Measurements from ENCODE around the gene MPL.

MPL gene

GRCh38 chr1:43306688-43307457 lies 30.7 kb upstream of the MPL start:
- DNase-seq, result no peak

DNA sequence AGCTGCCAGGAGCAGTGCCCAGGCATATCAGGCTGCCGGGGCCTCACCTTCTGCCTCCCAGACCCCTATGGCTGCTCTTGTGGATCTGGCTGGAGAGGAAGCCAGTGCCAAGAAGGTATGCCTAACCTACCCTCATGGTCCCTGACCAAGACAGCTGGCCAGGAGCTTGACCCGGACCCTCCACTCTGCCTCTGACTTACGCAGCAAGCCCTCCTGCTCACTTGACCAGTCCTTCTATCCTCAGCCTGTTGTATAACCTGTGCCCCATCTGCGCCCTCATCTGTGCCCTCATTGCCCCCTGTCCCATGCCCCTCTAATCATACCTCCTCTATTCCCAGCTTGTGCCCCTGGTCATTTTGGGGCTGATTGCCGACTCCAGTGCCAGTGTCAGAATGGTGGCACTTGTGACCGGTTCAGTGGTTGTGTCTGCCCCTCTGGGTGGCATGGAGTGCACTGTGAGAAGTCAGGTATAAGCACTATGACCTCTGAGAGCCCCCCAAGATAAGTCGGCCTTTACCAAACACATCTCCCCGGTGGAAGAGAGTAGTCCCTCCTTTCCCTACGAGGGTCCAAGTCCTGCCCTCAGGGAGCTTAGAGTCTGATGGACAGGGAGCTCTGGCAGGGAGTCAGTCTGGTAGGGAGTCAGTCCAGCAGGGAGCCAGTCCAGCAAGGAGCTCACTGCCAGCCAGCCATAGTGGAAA lies 30.0 kb upstream of the MPL start:
- no peak for DNase-seq

- no peak for DNase-seq
Observed at GRCh38 chr1:43308635-43309404, 28.8 kb upstream of the MPL start.

- no peak for DNase-seq
Observed at GRCh38 chr1:43309405-43310025, 28.1 kb upstream of the MPL start.

DNA sequence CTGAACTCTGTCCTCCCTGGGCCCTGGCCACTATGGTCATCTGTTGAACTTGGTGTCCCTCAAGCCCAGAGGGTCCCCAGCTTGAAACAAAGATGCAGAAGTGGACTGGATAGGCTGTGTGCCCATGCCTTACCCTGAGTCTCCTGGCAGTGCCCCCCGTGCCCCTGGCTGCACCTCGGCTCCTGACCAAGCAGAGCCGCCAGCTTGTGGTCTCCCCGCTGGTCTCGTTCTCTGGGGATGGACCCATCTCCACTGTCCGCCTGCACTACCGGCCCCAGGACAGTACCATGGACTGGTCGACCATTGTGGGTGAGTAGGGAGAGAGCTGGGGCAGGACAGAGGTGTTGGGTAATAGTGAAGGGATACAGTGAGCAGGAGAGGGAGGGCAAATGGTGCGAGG lies 26.1 kb upstream of the MPL start:
- no peak for DNase-seq

DNA sequence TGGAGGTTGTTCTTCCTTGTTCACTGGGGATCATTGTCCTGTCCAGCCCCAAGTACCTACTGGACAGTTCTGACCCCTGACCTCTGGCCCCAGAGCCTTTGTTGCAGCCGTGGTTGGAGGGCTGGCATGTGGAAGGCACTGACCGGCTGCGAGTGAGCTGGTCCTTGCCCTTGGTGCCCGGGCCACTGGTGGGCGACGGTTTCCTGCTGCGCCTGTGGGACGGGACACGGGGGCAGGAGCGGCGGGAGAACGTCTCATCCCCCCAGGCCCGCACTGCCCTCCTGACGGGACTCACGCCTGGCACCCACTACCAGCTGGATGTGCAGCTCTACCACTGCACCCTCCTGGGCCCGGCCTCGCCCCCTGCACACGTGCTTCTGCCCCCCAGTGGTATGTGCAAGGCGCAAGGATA lies 25.4 kb upstream of the MPL start:
- no peak for DNase-seq

- no peak for DNase-seq
Observed at GRCh38 chr1:43312663-43313515, 24.7 kb upstream of the MPL start.

DNA sequence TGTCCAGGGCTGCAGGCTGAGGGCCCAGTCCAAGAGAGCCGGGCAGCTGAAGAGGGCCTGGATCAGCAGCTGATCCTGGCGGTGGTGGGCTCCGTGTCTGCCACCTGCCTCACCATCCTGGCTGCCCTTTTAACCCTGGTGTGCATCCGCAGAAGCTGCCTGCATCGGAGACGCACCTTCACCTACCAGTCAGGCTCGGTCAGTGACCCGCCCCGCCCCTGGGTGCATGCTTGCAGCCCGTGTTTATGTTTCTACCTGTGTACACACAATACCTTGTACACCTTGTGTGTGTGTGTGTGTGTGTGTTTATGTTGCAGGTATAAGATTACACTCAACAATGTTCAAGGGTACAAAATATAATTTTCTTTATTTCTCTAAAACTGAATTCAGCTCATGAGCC lies 23.8 kb upstream of the MPL start:
- DNase-seq, result no peak

DNA sequence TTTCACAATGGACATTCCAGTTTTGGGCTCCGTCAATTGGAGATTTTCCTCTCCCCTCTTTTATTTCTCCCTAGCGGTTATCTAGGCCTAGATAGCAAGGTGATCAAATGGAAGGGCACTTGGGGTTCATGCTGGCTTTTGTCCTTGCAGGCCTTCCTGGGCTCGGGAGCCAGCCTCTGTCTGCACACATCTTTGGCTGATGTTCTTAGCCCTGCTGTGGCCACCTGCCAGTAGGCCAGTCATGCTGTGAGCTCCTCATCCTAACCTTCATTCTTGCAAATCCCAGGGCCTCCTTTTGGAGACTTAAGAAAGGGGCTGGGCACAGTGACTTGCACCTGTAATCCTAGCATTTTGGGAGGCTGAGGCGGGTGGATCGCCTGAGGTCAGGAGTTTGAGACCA lies 23.4 kb upstream of the MPL start:
- DNase-seq, result no peak

GRCh38 chr1:43315481-43315880 lies 22.1 kb upstream of the MPL start:
- no peak for DNase-seq

- no peak for DNase-seq
Observed at GRCh38 chr1:43315963-43316737, 21.5 kb upstream of the MPL start.

DNA sequence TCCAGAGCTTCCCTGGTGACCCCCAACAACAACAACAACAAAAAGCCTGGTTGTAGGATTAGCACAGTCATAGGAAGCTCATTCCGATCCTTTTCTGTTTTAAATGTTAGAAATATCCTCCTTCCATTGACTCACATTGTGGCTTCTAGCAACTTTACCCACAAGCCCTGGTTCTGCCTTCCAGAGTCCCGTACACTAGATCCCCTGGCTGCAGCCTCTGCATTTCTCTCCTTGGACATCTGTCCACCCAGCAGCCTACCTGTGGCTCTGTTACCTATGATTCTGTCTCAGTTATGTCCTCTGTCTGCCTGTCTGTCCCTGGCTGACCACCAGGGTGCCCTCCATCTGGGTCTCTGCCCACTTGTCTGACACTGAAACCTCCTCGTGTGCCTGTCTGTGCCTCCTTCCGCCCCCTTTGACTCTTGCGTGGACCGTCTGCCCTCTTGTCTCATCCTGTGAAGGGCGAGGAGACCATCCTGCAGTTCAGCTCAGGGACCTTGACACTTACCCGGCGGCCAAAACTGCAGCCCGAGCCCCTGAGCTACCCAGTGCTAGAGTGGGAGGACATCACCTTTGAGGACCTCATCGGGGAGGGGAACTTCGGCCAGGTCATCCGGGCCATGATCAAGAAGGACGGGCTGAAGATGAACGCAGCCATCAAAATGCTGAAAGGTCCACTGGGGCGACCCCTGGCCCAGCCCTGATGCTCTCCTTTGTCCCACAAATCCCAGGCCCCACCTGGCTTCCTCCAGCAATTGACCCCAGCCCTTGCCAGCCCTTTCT lies 20.7 kb upstream of the MPL start:
- DNase-seq, result no peak

GRCh38 chr1:43317817-43318471 lies 19.7 kb upstream of the MPL start:
- no peak for DNase-seq

DNA sequence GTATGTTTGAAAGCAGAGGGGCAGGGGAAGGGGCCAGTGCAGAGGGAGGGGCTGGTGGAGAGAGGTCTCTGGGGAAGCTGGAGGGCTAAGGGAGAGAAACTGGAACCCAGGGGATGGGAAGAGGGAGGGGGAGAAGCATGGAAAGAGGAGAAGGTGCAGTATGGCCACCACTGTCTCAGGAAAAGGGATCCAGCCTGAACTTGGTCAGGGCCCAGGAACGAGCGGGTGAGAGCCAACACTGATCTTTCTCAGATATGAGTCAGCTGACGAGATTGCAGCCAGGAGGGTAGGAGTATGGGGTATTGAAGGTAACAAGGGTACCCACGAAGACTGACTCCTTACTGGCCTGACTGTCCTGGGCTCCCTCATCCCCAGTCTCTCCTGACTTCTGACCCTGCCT lies 18.8 kb upstream of the MPL start:
- DNase-seq, result no peak

- no peak for DNase-seq
Observed at GRCh38 chr1:43319288-43319687, 18.3 kb upstream of the MPL start.

DNA sequence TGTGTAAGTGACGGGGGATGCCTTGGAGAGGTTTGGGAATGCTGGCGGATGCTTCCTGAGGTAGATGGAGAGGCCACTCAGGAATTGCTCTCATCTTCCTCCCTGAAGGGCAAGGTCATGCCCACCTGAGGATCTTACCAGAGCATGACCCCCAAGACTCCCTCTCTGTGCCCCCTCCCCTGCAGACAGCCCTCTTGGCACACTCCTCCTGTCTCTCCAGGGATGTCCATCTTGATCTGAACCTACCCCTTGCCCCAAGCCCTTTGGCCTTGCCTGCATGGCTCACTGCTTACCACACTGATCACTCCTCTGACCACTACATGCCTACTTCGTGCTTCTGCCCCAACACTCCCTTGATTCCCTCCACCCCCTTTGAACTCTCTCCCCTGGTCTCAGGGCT lies 17.9 kb upstream of the MPL start:
- no peak for DNase-seq

GRCh38 chr1:43321331-43321891 lies 16.2 kb upstream of the MPL start:
- no peak for DNase-seq

DNA sequence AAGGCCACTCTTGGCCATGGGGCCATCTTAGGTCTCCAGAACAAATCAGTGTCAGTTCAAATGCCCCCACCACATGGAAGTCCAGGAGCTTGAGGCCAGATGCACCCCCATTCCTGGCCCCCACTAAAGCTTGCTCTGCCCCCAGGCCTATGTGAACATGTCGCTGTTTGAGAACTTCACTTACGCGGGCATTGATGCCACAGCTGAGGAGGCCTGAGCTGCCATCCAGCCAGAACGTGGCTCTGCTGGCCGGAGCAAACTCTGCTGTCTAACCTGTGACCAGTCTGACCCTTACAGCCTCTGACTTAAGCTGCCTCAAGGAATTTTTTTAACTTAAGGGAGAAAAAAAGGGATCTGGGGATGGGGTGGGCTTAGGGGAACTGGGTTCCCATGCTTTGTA lies 15.1 kb upstream of the MPL start:
- no peak for DNase-seq

DNA sequence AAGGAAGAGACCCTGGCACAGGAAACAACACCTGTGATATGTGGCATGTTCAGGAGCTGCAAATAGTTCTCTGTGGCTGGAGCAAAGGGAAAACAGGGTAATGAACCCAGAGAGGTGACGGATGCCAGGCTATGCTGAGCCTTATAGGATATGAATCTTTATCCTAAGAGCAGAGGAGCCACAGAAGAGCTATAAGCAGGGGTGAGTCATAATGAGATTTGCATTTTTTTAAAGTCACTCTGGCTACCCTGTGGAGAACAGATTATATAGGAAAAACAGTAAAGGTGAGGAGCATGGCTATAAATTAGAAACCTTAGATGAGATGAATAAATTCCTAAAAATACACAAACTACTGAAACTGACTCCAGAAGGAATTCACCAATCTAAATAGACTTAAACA lies 12.8 kb upstream of the MPL start:
- DNase-seq, result no peak

GRCh38 chr1:43325381-43325780 lies 12.2 kb upstream of the MPL start:
- no peak for DNase-seq

All from stimulated activated CD4-positive, alpha-beta T cell treated with anti-CD3 and anti-CD28 coated beads, Interleukin-2, amount 100 ng/mL, for 48 hours (primary cell).